ENCODE measurements around the gene RSAD1. TPM values are rescaled to one million over a fixed set of nuclear protein-coding genes. Genes with fewer than 3 reads are reported as not detected.
A peak's percentile ranks its signal among the peaks of the same experiment; 100 is the strongest.

The RSAD1 gene
- total RNA-seq, 1 experiment from 2014 or later = 28.7 TPM

GRCh38 chr17:50507871-50508572, 29.4 kb downstream of the RSAD1 start, which contains the start of gene MYCBPAP:
Gene MYCBPAP, plus strand, starts transcription at chr17:50508439. Its CDS starts 236 bp downstream, at chr17:50508675.
- no peak for DNase-seq (ENCODE audit: unreplicated experiment)
- no TSS peak for BruUV-seq (replicated peaks)
- peak within 1 kb of the TSS; percentile 28 for H3K4me3 Mint-ChIP-seq (ENCODE audit: unreplicated experiment)
- H3K27me3 Mint-ChIP-seq (ENCODE audit: insufficient read depth, unreplicated experiment) = no peaks in the 10 kb centered on the region
- H3K4me1 Mint-ChIP-seq (ENCODE audit: insufficient read depth, unreplicated experiment) = peaks cover 24% of the 10 kb centered on the region
- peaks cover 6% of the 10 kb centered on the region for H3K36me3 Mint-ChIP-seq (ENCODE audit: insufficient read depth, unreplicated experiment)
- CTCF ChIA-PET = interaction anchor here (2.0 kb wide), 1 partner anchor 7 kb away, joined by 7 read pairs; no protein-coding TSS in a partner anchor
- no peak for TF ChIP-seq CTCF (IDR thresholded peaks at IDR 0.05; ENCODE audit: unreplicated experiment)
- H3K27ac Mint-ChIP-seq (ENCODE audit: low read depth, unreplicated experiment) = no peak within 1 kb of the TSS
- intact Hi-C loops (cut with micrococcal nuclease) = no loop called here
- POLR2A ChIA-PET = interaction anchor here (1.4 to 4.5 kb wide), 2 partner anchors 10 to 11 kb away, joined by 3 to 19 read pairs; no protein-coding TSS in a partner anchor
- no peaks in the 10 kb centered on the region for H3K9me3 Mint-ChIP-seq (ENCODE audit: unreplicated experiment)

- peaks cover 19% of the 10 kb centered on the region for H3K4me1 Mint-ChIP-seq (ENCODE audit: insufficient read depth, unreplicated experiment)
- no peaks in the 10 kb centered on the region for H3K27me3 Mint-ChIP-seq (ENCODE audit: insufficient read depth, unreplicated experiment)
- CTCF ChIA-PET = interaction anchor here (0.7 kb wide), 1 partner anchor 10 kb away, joined by 3 read pairs; no protein-coding TSS in a partner anchor
- no peak overlapping the region for H3K4me3 Mint-ChIP-seq (ENCODE audit: unreplicated experiment)
- no TSS peak for BruUV-seq (replicated peaks)
- DNase-seq (ENCODE audit: unreplicated experiment) = no peak
- H3K9me3 Mint-ChIP-seq (ENCODE audit: unreplicated experiment) = no peaks in the 10 kb centered on the region
- no peak for TF ChIP-seq CTCF (IDR thresholded peaks at IDR 0.05; ENCODE audit: unreplicated experiment)
- no peak overlapping the region for H3K27ac Mint-ChIP-seq (ENCODE audit: low read depth, unreplicated experiment)
- POLR2A ChIA-PET = no interaction called here
- H3K36me3 Mint-ChIP-seq (ENCODE audit: insufficient read depth, unreplicated experiment) = peaks cover 6% of the 10 kb centered on the region
- intact Hi-C loops (cut with micrococcal nuclease) = no loop called here
Measured at GRCh38 chr17:50508573-50509460, 30.2 kb downstream of the RSAD1 start.

GRCh38 chr17:50511058-50511457, 32.4 kb downstream of the RSAD1 start:
- Mint-ChIP-seq H3K27ac (ENCODE audit: low read depth, unreplicated experiment) (no peak overlapping the region), H3K9me3 (ENCODE audit: unreplicated experiment) (no peaks in the 10 kb centered on the region), H3K36me3 (ENCODE audit: insufficient read depth, unreplicated experiment) (no peaks in the 10 kb centered on the region), H3K4me3 (ENCODE audit: unreplicated experiment) (no peak overlapping the region), H3K27me3 (ENCODE audit: insufficient read depth, unreplicated experiment) (no peaks in the 10 kb centered on the region), H3K4me1 (ENCODE audit: insufficient read depth, unreplicated experiment) (peaks cover 22% of the 10 kb centered on the region)
- BruUV-seq (replicated peaks) = no TSS peak
- TF ChIP-seq CTCF (IDR thresholded peaks at IDR 0.05; ENCODE audit: unreplicated experiment) = no peak
- intact Hi-C loops (cut with micrococcal nuclease) = no loop called here
- ChIA-PET POLR2A (interaction anchor here (0.7 to 1.9 kb wide), 3 partner anchors 23 to 30 kb away, joined by 3 to 8 read pairs (median 3); no protein-coding TSS in a partner anchor), CTCF (interaction anchor here (0.7 kb wide), 1 partner anchor 27 kb away, joined by 4 read pairs; no protein-coding TSS in a partner anchor)
- DNase-seq (ENCODE audit: unreplicated experiment) = no peak

GRCh38 chr17:50513495-50513894, 34.8 kb downstream of the RSAD1 start:
- no TSS peak for BruUV-seq (replicated peaks)

More at GRCh38 chr17:50513495-50513894, 34.8 kb downstream of the RSAD1 start:
- no peaks in the 10 kb centered on the region for H3K9me3 Mint-ChIP-seq (ENCODE audit: unreplicated experiment)
- intact Hi-C loops (cut with micrococcal nuclease) = no loop called here
- ChIA-PET CTCF (no interaction called here), POLR2A (interaction anchor here (0.6 kb wide), 1 partner anchor 118 kb away, joined by 3 read pairs; no protein-coding TSS in a partner anchor)
- no peaks in the 10 kb centered on the region for H3K36me3 Mint-ChIP-seq (ENCODE audit: insufficient read depth, unreplicated experiment)
- no peak for TF ChIP-seq CTCF (IDR thresholded peaks at IDR 0.05; ENCODE audit: unreplicated experiment)
- H3K27ac Mint-ChIP-seq (ENCODE audit: low read depth, unreplicated experiment) = no peak overlapping the region
- no peak for DNase-seq (ENCODE audit: unreplicated experiment)
- H3K27me3 Mint-ChIP-seq (ENCODE audit: insufficient read depth, unreplicated experiment) = no peaks in the 10 kb centered on the region
- no peak overlapping the region for H3K4me3 Mint-ChIP-seq (ENCODE audit: unreplicated experiment)
- H3K4me1 Mint-ChIP-seq (ENCODE audit: insufficient read depth, unreplicated experiment) = peaks cover 33% of the 10 kb centered on the region
